ENCODE data around the gene ADTRP.

DNA sequence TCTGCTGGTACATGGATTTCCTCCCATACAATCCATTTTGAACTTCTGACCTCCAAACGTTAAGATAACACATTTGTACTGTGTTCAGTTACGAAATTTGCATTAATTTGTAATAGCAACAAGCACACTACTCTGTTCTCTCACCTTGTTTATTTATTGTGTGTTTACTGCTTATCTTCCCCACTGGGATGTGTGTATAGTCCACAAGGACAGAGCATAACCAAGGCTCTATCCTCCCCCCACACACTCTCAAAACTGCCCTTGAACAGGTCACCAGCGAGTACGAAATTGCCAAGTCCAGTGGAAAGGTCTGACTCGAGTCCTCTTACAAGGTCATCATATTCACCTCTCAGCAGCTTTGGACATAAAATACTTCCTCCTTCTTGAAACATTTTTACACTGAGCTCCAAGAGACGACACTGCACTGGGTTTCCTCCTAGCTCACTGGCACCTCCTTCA is 18.6 kb downstream of the ADTRP start:
- TF ChIP-seq, protein P1, sequence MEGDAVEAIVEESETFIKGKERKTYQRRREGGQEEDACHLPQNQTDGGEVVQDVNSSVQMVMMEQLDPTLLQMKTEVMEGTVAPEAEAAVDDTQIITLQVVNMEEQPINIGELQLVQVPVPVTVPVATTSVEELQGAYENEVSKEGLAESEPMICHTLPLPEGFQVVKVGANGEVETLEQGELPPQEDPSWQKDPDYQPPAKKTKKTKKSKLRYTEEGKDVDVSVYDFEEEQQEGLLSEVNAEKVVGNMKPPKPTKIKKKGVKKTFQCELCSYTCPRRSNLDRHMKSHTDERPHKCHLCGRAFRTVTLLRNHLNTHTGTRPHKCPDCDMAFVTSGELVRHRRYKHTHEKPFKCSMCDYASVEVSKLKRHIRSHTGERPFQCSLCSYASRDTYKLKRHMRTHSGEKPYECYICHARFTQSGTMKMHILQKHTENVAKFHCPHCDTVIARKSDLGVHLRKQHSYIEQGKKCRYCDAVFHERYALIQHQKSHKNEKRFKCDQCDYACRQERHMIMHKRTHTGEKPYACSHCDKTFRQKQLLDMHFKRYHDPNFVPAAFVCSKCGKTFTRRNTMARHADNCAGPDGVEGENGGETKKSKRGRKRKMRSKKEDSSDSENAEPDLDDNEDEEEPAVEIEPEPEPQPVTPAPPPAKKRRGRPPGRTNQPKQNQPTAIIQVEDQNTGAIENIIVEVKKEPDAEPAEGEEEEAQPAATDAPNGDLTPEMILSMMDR (conservative IDR thresholded peaks at IDR 0.05) = no peak
- TF ChIP-seq ZFX (IDR thresholded peaks at IDR 0.05) = no peak
